Thoracic aorta (tissue), 2 donors: Measurements from ENCODE around the gene NUDCD3. TPM values are rescaled to one million over a fixed set of nuclear protein-coding genes. Genes with fewer than 3 reads are reported as not detected.
A peak's percentile ranks its signal among the peaks of the same experiment; 100 is the strongest.

Experiments
- ATAC-seq: fragments of 150-250 bp; one replicate; pipeline ENCODE4 v1.8.0; 2017; ENCODE audit warnings: low read depth; ENCODE audit not compliant: insufficient number of reproducible peaks, low FRiP score
- DNase-seq: peaks from one replicate; pipeline ENCODE4 v3.0.0-alpha.2; 2020; ENCODE audit warnings: low spot score
- H3K27ac ChIP-seq, 2 donors: fragments of 200-600 bp; sonication (generic); 1 replicate in 1 of 2; 2 replicates in 1 of 2; pipeline ENCODE4 v1.5.1; 2016; ENCODE audit warnings: mild to moderate bottlenecking in 2 of 2, moderate library complexity in 2 of 2
- H3K27me3 ChIP-seq: fragments of 200-600 bp; sonication (generic); replicated peaks from 2 replicates; pipeline ENCODE4 v1.6.0; 2016; ENCODE audit warnings: mild to moderate bottlenecking; ENCODE audit not compliant: insufficient read depth
- H3K36me3 ChIP-seq: fragments of 200-600 bp; sonication (generic); one replicate; pipeline ENCODE4 v1.5.1; 2016
- H3K4me1 ChIP-seq, 2 donors: fragments of 200-600 bp; sonication (generic); 1 replicate in 1 of 2; 2 replicates in 1 of 2; pipeline versions ENCODE4 v1.5.1 to v1.6.0; 2016; ENCODE audit warnings: low read depth in 2 of 2, mild to moderate bottlenecking in 1 of 2; ENCODE audit not compliant: control insufficient read depth in 1 of 2
- H3K4me3 ChIP-seq: fragments of 200-600 bp; sonication (generic); 2 replicates; pipeline ENCODE4 v1.5.1; 2016; ENCODE audit warnings: mild to moderate bottlenecking
- H3K9me3 ChIP-seq: fragments of 200-600 bp; sonication (generic); 2 replicates; pipeline ENCODE4 v1.5.1; 2016
- total RNA-seq, 2 donors: library from RNA; depleted of rRNA; stranded (reverse); fragments of >200 nt; gene quantifications; one replicate each; pipeline versions ENCODE4 v1.1.0 to v1.2.3, GENCODE V29; 2016
- TF ChIP-seq, protein P1 (sequence below): fragments of 200-600 bp; sonication (generic); IDR thresholded peaks from one replicate; pipeline ENCODE4 v1.5.1; 2019; ENCODE audit warnings: antibody characterized with exemption

The NUDCD3 gene
- total RNA-seq, 2 donors from 2014 or later = 57.0 to 64.5 TPM

DNA sequence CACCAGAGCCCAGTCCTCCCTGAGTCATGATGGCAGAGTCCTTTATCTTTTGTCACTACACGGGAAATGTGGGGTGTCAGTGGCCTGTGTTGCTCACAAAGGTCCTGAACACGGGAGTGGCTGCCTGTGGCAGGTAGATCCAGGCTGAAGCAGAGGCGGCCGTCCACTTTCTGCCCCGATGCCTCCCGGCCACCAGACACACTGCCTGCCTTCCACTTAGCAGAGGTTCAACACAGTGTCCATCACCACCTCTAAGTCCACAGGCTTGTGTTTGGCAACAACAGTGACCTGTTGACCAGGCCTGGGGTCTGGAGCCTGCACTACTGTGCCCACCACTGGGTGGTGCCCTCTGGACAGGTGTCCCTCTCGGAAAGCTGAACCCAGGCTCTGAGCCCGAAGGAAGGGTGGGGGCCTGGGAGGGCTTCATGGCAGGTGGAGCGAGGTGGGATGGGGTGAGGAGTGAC is 115.2 kb downstream of the NUDCD3 start:
- Histone ChIP-seq H3K36me3 (no peaks in the 10 kb centered on the region), H3K9me3 (no peaks in the 10 kb centered on the region), H3K27me3 (no peaks in the 10 kb centered on the region), H3K27ac (no peak overlapping the region), H3K4me1 (no peaks in the 10 kb centered on the region), H3K4me3 (no peak overlapping the region)
- no peak for DNase-seq
- ATAC-seq = no peak
- TF ChIP-seq, protein P1, sequence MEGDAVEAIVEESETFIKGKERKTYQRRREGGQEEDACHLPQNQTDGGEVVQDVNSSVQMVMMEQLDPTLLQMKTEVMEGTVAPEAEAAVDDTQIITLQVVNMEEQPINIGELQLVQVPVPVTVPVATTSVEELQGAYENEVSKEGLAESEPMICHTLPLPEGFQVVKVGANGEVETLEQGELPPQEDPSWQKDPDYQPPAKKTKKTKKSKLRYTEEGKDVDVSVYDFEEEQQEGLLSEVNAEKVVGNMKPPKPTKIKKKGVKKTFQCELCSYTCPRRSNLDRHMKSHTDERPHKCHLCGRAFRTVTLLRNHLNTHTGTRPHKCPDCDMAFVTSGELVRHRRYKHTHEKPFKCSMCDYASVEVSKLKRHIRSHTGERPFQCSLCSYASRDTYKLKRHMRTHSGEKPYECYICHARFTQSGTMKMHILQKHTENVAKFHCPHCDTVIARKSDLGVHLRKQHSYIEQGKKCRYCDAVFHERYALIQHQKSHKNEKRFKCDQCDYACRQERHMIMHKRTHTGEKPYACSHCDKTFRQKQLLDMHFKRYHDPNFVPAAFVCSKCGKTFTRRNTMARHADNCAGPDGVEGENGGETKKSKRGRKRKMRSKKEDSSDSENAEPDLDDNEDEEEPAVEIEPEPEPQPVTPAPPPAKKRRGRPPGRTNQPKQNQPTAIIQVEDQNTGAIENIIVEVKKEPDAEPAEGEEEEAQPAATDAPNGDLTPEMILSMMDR = peak; percentile 28

DNA sequence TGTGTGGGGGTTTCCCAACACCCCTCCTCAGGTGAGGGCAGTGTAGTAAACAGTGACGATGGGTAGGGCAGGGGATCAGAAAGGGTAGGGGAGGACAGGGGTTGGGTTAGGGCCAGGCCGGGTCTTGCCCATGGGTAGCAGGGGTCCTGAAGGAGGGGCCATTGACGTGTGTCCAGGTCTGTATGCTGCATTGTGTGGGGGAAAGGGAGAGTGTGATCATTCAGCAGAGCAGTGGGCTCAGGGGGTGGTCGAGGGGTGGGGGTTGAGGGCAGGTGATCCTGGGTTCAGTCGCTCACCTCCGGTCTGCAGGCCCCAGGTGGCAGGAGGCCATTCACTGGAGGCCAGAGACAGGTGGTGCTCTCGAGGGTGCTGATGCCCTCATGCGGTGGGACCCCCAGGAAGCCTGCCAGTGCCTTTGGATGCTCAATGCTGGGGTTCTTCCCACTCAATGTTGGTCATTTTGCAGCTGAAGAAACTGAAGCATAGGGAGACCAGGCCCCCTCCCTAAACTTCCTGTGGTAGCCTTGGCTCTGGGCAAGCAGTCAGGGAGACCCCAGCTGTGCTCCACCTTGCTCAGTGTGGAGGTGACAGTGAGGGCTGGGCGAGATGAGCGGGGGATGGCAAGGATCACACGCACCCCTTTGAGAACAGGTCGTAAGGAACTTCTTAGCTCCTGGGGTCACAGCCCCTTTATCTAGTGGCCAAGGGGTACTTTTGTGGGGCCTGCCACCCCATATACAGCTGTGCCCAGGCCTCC is 116.3 kb downstream of the NUDCD3 start:
- Histone ChIP-seq H3K4me1 (no peaks in the 10 kb centered on the region), H3K27ac (no peak overlapping the region), H3K36me3 (no peaks in the 10 kb centered on the region), H3K4me3 (no peak overlapping the region), H3K9me3 (no peaks in the 10 kb centered on the region), H3K27me3 (no peaks in the 10 kb centered on the region)
- no peak for DNase-seq
- TF ChIP-seq, protein P1 = no peak
- no peak for ATAC-seq

- DNase-seq (no peak), ATAC-seq (no peak)
- H3K27me3 ChIP-seq = no peaks in the 10 kb centered on the region
- no peaks in the 10 kb centered on the region for H3K4me1 ChIP-seq
- no peaks in the 10 kb centered on the region for H3K9me3 ChIP-seq
- H3K4me3 ChIP-seq = no peak overlapping the region
- no peak overlapping the region for H3K27ac ChIP-seq
- TF ChIP-seq, protein P1 = no peak
- H3K36me3 ChIP-seq = no peaks in the 10 kb centered on the region
Measured at GRCh38 chr7:44373418-44373740, 117.1 kb downstream of the NUDCD3 start.

- no peaks in the 10 kb centered on the region for H3K36me3 ChIP-seq
- no peaks in the 10 kb centered on the region for H3K4me1 ChIP-seq
- DNase-seq (no peak), ATAC-seq (no peak)
- no peaks in the 10 kb centered on the region for H3K9me3 ChIP-seq
- H3K27me3 ChIP-seq = no peaks in the 10 kb centered on the region
- no peak overlapping the region for H3K27ac ChIP-seq
- TF ChIP-seq, protein P1 = no peak
- H3K4me3 ChIP-seq = no peak overlapping the region
Measured at GRCh38 chr7:44372560-44373417, 117.7 kb downstream of the NUDCD3 start.

DNA sequence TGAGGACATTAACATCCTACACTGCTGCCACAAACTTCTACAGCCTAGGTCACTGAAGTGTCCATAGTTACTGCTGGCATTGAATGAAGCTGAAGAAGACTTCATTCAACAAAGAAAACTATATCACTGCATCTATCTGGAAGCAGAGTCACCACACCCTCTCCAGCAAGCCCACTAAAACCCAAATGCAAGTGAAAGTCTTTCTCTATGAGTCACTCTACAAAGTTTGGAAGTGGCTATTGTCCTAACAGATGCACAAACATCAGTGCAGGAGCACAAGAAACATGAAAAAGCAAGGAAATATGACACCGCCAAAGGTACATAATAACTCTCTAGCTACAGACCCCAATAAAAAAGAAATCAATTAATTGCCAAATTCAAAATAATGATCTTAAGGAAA is 121.6 kb downstream of the NUDCD3 start:
- no peak for ATAC-seq
- no peaks in the 10 kb centered on the region for H3K36me3 ChIP-seq
- no peaks in the 10 kb centered on the region for H3K27me3 ChIP-seq
- H3K4me3 ChIP-seq = no peak overlapping the region
- no peaks in the 10 kb centered on the region for H3K4me1 ChIP-seq
- TF ChIP-seq, protein P1 = no peak
- H3K9me3 ChIP-seq = no peaks in the 10 kb centered on the region
- no peak for DNase-seq
- H3K27ac ChIP-seq = no peak overlapping the region
